ENCODE measurements around the gene ZNF597.
"Not testable (repeated sequence)": the region's sequence is repeated elsewhere in the genome, so short reads cannot be mapped to it uniquely, and the experiment has no call there.

The ZNF597 gene

GRCh38 chr16:3475604-3476375 lies 32.5 kb upstream of the ZNF597 start:
- no peak for DNase-seq

- DNase-seq, result not testable (repeated sequence)
Measured at GRCh38 chr16:3474870-3475269, 31.6 kb upstream of the ZNF597 start.

DNA sequence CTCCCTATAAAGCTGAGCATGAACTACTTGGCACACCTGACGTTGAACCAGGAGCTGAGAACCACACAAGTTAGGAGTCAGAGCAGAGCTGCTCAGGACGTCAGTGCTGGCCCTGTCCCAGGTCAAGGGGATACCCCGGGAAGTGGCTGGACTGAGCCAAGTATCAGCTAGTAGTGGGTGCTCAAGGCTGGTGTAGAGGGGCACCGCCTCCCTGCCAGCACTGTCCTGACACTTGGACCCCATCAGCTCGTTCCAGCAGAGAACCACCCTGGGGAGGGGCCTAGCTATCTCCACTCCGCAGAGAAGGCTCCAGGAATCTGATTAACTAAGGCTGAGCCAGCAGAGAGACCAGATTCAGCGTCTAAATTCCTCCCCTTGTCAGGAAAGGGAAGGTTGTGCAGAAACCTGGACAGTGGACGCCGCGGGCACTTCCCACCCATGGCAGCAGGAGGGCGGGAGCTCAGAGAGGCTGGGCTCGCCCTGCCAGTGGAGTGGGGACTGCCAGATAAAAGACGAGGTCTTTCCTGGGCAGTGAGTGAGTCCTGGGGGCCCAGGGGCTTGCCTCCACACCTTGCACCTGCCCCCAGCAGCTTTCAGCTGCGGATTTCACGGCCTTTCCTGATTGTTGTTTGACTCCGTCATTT lies 31.0 kb upstream of the ZNF597 start:
- DNase-seq, result no peak

DNA sequence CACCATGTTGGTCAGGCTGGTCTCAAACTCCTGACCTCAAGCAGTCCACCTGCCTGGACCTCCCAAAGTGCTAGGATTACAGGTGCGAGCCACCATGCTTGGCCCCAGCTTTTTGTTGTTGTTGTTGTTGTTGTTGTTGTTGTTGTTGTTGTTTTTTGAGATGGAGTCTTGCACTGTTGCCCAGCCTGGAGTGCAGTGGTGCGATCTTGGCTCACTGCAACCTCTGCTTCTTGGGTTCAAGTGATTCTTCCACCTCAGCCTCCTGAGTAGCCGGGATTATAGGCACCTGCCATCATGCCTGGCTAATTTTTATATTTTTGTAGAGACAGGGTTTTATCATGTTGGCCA lies 30.3 kb upstream of the ZNF597 start:
- DNase-seq, result not testable (repeated sequence)

- peak; percentile 38 for DNase-seq
Measured at GRCh38 chr16:3472878-3473595, 29.7 kb upstream of the ZNF597 start.

- no peak for DNase-seq
Measured at GRCh38 chr16:3471518-3472176, 28.3 kb upstream of the ZNF597 start.

GRCh38 chr16:3470723-3471122 lies 27.4 kb upstream of the ZNF597 start:
- no peak for DNase-seq

- DNase-seq, result no peak
Measured at GRCh38 chr16:3469736-3470135, 26.4 kb upstream of the ZNF597 start.

- DNase-seq, result no peak
Measured at GRCh38 chr16:3468501-3468900, 25.2 kb upstream of the ZNF597 start.

DNA sequence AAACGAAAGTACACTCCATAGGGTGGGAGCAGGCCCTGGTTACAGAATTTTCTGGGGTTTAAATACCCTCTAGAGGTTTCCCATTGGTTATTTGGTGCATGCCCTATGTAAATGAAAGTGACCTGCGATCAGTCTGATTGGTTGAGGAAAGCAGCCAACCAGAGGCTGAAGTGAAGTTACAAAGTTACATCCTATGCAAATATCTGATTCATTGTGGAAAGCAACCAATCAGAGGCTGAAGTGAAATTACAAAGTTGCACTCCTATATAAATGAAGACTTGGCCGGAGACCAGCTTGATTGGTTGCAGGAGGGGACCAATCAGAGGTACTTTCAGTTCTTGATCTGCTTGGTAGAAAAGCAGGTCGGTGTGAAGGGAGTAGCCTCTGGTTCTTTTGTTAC lies 24.6 kb upstream of the ZNF597 start:
- no peak for DNase-seq

GRCh38 chr16:3467182-3467581 lies 23.9 kb upstream of the ZNF597 start:
- no peak for DNase-seq

- no peak for DNase-seq
Measured at GRCh38 chr16:3465911-3466584, 22.7 kb upstream of the ZNF597 start.

DNA sequence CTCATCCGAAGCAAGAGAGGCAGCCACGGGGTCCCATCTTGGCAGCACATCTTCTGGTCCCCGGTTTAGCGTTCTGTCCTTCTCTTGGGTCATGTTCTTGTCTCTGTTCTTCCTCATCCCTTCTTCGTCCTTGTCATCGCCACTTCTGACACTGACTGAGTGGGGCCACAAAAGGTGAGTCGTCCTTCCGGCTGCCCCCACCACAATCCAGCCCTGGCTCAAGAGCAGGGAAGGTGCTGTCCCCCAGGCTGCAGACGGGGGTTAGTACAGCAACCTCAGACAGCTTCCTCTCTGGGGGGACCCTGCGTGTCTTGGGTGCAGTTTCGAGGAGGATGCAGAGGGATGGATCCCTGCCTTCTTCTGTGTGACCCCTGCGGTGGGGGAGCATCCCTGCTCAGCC lies 22.0 kb upstream of the ZNF597 start:
- DNase-seq, result no peak

GRCh38 chr16:3461151-3461550 lies 17.8 kb upstream of the ZNF597 start:
- DNase-seq, result peak; percentile 28

- no peak for DNase-seq
Measured at GRCh38 chr16:3460585-3460984, 17.3 kb upstream of the ZNF597 start.

DNA sequence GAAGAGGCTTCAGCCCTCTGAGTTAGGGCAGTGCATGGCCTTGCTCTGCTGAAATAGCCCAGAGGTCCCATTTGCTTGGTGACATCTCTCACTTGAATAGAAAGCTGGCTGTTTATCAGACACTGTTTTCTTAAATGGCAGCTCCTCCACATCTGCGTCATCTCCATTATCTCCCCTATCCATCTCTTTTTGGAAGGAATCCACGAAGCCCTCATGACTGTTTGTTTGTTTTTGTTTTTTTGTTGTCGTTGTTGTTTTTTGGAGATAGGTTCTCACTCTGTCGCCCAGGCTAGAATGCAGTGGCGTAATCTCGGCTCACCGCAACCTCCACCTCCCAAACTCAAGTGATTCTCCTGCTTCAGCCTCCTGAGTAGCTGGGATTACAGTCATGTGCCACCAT lies 16.8 kb upstream of the ZNF597 start:
- DNase-seq, result no peak

GRCh38 chr16:3459401-3460090 lies 16.2 kb upstream of the ZNF597 start:
- peak; percentile 55 for DNase-seq

- peak; percentile 35 for DNase-seq
Measured at GRCh38 chr16:3458852-3459361, 15.6 kb upstream of the ZNF597 start.

GRCh38 chr16:3458278-3458851 lies 15.1 kb upstream of the ZNF597 start:
- DNase-seq, result peak; percentile 21

GRCh38 chr16:3457434-3458252 lies 14.3 kb upstream of the ZNF597 start:
- peak; percentile 93 for DNase-seq
